Measurements from ENCODE around the gene COL4A1. TPM values are rescaled to one million over a fixed set of nuclear protein-coding genes. Genes with fewer than 3 reads are reported as not detected.

The COL4A1 gene
- polyA plus RNA-seq, 2 of the 4 experiments (the other 2 are of a cell fraction) = 23.8 to 71.3 TPM

DNA sequence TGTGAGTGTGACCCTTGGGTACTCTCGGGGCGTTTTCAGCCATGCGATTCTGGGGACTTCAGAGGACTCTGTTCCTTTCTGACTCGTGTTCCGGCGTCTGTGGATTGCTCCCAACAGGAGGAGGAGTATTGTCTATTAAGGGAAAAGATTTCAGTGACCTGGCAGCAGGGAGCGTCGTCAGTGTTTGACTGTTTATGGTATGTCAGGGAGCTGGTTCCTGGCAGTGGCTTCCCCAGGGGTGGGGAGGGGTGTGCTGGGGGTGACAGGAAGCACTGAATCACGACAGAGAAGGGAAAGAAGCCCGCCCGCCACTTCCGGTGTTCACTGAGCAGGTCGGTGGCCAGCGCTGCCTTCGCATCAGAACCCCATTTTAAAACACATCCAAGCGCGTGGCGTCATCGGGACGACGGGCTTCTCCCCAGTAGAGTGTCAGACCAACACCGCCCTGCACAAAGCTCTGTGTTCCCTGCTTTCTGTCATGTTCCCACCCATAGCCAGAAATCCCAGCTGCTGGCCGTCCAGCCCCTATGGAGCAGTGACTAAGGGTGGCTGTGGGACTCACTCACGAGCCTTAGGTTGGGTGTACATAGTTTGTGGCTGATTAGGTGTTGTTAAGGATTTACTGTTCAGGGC lies 34.0 kb upstream of the COL4A1 start (continued):
- TF ChIP-seq TFCP2L1 (CRISPR knock-in tag; IDR thresholded peaks at IDR 0.05) (no peak), KDM5A (IDR thresholded peaks at IDR 0.05) (no peak), RNF2 (IDR thresholded peaks at IDR 0.05; ENCODE audit: borderline replicate concordance, low read depth) (no peak), KDM1A (IDR thresholded peaks at IDR 0.05; ENCODE audit: low read depth) (no peak), ZC3H11A (IDR thresholded peaks at IDR 0.05) (no peak), FOSB (CRISPR knock-in tag; IDR thresholded peaks at IDR 0.05) (no peak)
- TF ChIP-seq, protein P1, sequence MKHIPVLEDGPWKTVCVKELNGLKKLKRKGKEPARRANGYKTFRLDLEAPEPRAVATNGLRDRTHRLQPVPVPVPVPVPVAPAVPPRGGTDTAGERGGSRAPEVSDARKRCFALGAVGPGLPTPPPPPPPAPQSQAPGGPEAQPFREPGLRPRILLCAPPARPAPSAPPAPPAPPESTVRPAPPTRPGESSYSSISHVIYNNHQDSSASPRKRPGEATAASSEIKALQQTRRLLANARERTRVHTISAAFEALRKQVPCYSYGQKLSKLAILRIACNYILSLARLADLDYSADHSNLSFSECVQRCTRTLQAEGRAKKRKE (CRISPR knock-in tag; IDR thresholded peaks at IDR 0.05; ENCODE audit: low read depth) = no peak

DNA sequence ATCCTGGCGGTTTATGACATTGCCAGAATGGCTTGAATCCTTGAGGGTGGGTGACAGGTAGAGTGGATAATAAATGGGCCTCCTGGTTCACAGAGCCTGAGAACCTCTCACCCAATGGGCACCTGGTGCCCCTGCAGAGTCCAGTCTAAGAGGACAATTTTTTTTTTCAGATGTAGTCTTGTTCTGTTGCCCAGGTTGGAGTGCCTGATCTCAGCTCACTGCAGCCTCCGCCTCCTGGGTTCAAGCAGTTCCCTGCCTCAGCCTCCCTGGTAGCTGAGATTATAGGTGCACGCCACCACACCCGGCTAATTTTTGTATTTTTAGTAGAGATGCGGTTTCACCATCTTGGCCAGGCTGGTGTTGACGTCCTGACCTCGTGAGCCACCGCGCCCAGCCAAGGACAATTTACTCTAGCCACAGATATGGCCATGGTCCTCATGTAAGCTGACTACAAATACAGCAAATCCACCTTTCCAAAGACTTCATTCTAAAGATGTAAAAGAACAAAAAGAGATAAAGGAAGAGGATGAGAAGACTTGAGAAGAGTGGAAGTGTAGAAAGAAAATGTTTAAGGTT lies 33.1 kb upstream of the COL4A1 start:
- peaks cover 14% of the 10 kb centered on the region for H3K4me1 ChIP-seq
- FAIRE-seq = no peak
- CTCF ChIA-PET = interaction anchor here (1.0 kb wide), 2 partner anchors 11 to 72 kb away, joined by 3 read pairs; no protein-coding TSS in a partner anchor

DNA sequence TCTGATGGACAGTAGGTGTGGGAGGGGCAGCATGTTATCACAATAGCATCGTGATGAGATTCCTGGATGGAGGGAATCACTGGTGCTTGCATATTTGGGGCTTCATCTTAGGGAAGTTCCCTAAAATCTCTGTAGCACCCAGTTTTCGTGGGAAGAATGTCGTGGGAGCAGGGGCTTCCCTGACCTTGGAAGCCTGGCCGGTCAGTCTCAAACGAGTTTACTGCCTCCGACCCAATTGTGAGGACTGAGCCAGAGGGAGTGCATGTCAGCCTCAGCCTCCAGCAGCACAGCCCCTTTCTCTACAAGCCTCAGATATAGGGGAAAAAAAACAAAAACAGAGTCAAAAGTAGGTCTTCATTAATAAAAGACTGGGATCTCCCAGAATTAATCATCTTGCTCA lies 32.3 kb upstream of the COL4A1 start:
- WGBS (ENCODE audit: missing lambda C conversion rate) = 87% methylated on average over 6 of the region's 6 CpGs
- Histone ChIP-seq H3K4me3 (no peak overlapping the region), H3K4me1 (peaks cover 14% of the 10 kb centered on the region), H3K9me3 (no peaks in the 10 kb centered on the region), H3K4me2 (no peak overlapping the region), H3K27ac (no peak overlapping the region)
- POLR2A ChIA-PET = no interaction called here
- FAIRE-seq (no peak), DNase-seq (ENCODE audit: low read depth in 1 of 2, low spot score in 1 of 2) (no peak), ATAC-seq (no peak)
- CTCF ChIA-PET = no interaction called here
- TF ChIP-seq, protein P2, sequence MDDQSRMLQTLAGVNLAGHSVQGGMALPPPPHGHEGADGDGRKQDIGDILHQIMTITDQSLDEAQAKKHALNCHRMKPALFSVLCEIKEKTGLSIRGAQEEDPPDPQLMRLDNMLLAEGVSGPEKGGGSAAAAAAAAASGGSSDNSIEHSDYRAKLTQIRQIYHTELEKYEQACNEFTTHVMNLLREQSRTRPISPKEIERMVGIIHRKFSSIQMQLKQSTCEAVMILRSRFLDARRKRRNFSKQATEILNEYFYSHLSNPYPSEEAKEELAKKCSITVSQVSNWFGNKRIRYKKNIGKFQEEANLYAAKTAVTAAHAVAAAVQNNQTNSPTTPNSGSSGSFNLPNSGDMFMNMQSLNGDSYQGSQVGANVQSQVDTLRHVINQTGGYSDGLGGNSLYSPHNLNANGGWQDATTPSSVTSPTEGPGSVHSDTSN (IDR thresholded peaks at IDR 0.05) = no peak
- TF ChIP-seq NR3C1 (IDR thresholded peaks at IDR 0.05) (no peak), MAFK (IDR thresholded peaks at IDR 0.05; ENCODE audit: partially characterized antibody) (no peak), RCOR1 (IDR thresholded peaks at IDR 0.05; ENCODE audit: low read depth, low read length) (no peak), ZC3H11A (IDR thresholded peaks at IDR 0.05) (no peak), RARB (CRISPR knock-in tag; IDR thresholded peaks at IDR 0.05) (no peak), ZFP36 (IDR thresholded peaks at IDR 0.05; ENCODE audit: borderline replicate concordance, partially characterized antibody) (no peak), HDAC2 (IDR thresholded peaks at IDR 0.05) (no peak), CHD2 (IDR thresholded peaks at IDR 0.05; ENCODE audit: low read length, partially characterized antibody) (no peak), POLR2A (IDR thresholded peaks at IDR 0.05; ENCODE audit: low read length) (no peak), TFCP2L1 (CRISPR knock-in tag; IDR thresholded peaks at IDR 0.05) (no peak)
- TF ChIP-seq, protein P3, sequence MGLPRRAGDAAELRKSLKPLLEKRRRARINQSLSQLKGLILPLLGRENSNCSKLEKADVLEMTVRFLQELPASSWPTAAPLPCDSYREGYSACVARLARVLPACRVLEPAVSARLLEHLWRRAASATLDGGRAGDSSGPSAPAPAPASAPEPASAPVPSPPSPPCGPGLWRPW (IDR thresholded peaks at IDR 0.05) = no peak
- TF ChIP-seq, protein P1 (CRISPR knock-in tag; IDR thresholded peaks at IDR 0.05; ENCODE audit: low read depth) = no peak

More for the DNA sequence above, 33.1 kb upstream of the COL4A1 start:
- Histone ChIP-seq H3K27ac (no peak overlapping the region), H3K4me3 (no peak overlapping the region), H3K4me2 (no peak overlapping the region), H3K9me3 (no peaks in the 10 kb centered on the region)
- POLR2A ChIA-PET = no interaction called here
- WGBS (ENCODE audit: missing lambda C conversion rate) = 82% methylated on average over 9 of the region's 9 CpGs
- TF ChIP-seq HOXB13 (CRISPR knock-in tag; IDR thresholded peaks at IDR 0.05; ENCODE audit: low read depth) (no peak), EHMT2 (IDR thresholded peaks at IDR 0.05; ENCODE audit: low read depth) (no peak), RCOR1 (IDR thresholded peaks at IDR 0.05; ENCODE audit: low read depth, low read length) (no peak), NFE2L2 (conservative IDR thresholded peaks at IDR 0.05; ENCODE audit: low read length) (no peak), MYC (IDR thresholded peaks at IDR 0.05; ENCODE audit: borderline replicate concordance, low read length) (no peak), EP300 (IDR thresholded peaks at IDR 0.05) (no peak), SMC3 (IDR thresholded peaks at IDR 0.05) (no peak), GATA3 (IDR thresholded peaks at IDR 0.05; ENCODE audit: borderline replicate concordance) (no peak), KDM5A (IDR thresholded peaks at IDR 0.05) (no peak), CHD2 (IDR thresholded peaks at IDR 0.05; ENCODE audit: low read length, partially characterized antibody) (no peak), ESRRA (IDR thresholded peaks at IDR 0.05; ENCODE audit: borderline replicate concordance, low read length) (no peak), KDM1A (IDR thresholded peaks at IDR 0.05; ENCODE audit: low read depth) (no peak), CBX8 (IDR thresholded peaks at IDR 0.05) (no peak)
- TF ChIP-seq, protein P4, sequence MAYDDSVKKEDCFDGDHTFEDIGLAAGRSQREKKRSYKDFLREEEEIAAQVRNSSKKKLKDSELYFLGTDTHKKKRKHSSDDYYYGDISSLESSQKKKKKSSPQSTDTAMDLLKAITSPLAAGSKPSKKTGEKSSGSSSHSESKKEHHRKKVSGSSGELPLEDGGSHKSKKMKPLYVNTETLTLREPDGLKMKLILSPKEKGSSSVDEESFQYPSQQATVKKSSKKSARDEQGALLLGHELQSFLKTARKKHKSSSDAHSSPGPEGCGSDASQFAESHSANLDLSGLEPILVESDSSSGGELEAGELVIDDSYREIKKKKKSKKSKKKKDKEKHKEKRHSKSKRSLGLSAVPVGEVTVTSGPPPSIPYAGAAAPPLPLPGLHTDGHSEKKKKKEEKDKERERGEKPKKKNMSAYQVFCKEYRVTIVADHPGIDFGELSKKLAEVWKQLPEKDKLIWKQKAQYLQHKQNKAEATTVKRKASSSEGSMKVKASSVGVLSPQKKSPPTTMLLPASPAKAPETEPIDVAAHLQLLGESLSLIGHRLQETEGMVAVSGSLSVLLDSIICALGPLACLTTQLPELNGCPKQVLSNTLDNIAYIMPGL (CRISPR knock-in tag; IDR thresholded peaks at IDR 0.05; ENCODE audit: borderline replicate concordance) = no peak
- no peak for DNase-seq (ENCODE audit: low read depth in 1 of 2, low spot score in 1 of 2)
- ATAC-seq = no peak

Measured in A549 (cell line).